Dermis microvascular lymphatic vessel endothelial cell (primary cell): Measurements from ENCODE around the gene ENO2. TPM values are rescaled to one million over a fixed set of nuclear protein-coding genes. Genes with fewer than 3 reads are reported as not detected.

Experiments
- DNase-seq, 2 donors: peaks; one replicate each; pipeline versions ENCODE4 v3.0.0 to v3.0.0-alpha.2; 2010; ENCODE audit warnings: low read depth in 2 of 2
- total RNA-seq: library from RNA; depleted of rRNA; stranded (reverse); fragments of >200 nt; gene quantifications from 2 replicates; pipeline ENCODE4 v1.2.1, GENCODE V29; 2014

ENO2 gene
- total RNA-seq, 1 donor from 2014 or later = 1.0 TPM

DNA sequence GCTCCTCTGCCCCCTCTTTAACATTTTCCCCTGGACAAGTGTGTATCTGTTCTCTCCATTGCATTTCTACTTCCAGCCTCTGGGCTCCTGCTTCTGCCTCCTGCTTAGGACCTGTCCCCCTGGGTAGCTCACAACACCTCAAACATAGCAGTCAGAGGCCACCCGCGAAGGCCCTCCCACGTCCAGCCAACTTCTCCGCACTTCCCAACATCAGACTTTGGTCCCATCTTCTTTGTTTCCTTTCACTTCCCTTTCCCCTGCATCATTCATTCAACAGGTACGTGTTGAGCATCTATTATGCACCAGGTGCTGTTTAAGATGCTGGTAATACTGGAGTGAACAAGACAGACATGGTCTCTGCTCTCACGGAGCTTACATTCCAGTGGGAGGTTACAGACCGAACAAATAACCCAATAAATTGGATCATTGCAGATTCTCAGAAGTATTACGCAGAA, 32.6 kb downstream of the ENO2 start:
- DNase-seq = no peak

DNA sequence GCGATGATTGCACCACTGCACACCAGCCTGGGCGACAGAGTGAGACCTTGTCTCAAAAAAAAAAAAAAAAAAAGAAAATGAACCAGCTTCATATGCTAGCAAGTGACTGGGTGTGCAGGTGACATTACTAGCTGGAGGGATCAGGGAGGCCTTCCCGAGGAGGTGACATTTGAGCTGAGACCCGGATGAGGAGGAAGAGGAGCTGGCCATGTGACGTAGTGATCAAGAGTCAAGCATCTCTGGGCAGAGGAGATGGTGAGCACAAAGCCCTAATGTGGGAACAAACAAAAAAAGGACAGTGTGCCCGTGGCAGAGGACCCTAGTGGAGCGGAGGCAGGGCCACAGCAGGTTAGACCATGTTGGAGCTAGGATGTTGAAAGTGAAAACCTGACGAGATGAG, 33.2 kb downstream of the ENO2 start:
- no peak for DNase-seq

DNA sequence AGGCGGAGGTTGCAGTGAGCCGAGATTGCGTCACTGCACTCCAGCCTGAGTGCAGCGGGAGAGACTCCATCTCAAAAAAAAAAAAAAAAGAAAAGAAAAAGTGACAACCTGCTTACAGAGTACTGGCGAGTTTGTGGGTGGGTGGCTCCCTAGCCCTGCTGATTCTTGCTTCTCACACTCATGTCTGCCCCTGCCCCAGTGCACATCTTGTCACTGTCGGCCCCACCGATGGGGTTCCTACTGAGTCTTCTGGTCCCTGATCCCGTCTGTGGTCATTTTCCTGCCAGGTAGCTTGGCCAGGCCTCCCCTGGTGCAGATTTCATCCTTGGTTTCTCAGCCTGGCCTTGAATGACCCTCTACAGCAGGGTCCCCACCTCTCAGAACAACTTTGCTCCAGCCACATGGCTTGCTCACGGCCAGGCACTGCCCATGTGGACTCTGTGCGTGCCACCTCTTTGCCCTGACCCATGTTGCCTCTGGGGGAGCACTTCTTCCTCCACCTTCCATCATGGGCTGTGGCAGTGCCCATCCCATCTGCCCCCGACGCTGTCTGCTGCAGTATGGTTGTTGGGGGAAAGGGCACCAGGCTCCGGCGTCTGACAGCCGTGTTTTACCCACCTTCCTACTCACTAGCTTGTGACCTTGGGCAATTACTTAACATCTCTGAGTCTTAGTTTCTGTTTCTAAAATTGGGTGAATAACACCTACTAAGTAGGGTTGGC, 34.7 kb downstream of the ENO2 start:
- DNase-seq = no peak

DNA sequence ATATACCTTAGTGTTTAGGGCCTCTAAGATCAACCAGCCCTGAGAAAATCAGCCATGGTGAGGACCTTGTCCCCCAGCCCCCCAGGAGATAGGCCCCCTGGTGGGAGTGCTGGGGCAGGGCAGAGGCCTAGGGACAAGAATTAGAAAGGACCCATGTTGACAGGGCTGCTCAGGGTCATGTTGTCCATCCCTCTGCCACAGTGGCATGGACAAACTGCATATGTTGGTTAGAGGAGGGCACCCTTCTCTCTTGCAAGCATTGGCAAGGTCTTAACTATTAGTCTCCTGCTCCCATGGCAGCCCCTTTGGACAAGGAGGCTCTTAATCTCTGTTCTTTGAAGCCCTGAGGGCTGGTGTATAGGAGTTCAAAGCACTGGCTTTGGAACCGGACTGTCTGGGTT, 36.0 kb downstream of the ENO2 start:
- no peak for DNase-seq

DNA sequence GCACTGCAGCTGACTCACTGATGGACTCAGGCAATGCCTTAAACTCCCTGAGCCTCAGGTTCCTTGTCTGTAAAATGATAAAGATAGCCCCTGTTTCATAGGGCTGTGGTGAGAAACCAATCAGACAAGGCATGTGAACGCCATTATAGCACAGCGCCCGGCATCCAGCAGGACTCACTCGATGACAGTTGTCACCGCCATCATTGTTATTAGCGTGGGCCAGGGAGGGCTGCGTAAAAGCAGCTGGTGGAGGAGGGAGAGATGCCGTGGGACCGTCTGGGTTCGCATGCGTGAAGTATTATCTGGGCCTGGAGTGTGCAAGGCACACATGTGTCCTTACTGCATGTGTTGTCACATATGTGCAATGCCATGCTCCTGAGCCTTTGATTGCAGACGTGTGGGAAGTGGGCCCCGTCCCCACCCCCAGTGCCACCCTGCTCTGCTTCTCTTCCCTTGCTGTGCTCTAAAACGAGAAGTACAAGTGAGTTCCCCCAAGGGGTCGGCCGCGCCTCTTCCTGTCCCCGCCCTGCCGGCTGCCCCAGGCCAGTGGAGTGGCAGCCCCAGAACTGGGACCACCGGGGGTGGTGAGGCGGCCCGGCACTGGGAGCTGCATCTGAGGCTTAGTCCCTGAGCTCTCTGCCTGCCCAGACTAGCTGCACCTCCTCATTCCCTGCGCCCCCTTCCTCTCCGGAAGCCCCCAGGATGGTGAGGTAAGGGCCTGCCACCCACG, 36.6 kb downstream of the ENO2 start, which contains the start of gene PTPN6:
Gene PTPN6 (plus strand): TSS at position 546 of the 730 bp plus-strand sequence. CDS start 157 bp downstream, at position 703.
- no peak for DNase-seq

DNA sequence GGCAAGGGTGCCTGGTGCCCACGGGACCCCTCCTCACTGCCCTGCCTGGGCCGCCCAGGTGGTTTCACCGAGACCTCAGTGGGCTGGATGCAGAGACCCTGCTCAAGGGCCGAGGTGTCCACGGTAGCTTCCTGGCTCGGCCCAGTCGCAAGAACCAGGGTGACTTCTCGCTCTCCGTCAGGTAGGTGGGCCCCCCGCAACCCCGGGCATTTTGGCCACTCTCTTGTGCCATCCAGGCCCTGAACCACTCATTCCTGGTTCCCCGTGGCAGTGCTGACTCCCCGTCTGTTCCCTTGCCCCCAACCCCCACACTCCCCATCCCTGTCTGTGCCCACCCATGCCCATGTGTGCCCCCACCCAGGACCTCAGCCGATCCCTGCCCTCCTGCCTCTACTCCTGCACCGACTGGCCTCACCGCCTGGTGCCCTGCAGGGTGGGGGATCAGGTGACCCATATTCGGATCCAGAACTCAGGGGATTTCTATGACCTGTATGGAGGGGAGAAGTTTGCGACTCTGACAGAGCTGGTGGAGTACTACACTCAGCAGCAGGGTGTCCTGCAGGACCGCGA, 37.3 kb downstream of the ENO2 start:
- no peak for DNase-seq

DNA sequence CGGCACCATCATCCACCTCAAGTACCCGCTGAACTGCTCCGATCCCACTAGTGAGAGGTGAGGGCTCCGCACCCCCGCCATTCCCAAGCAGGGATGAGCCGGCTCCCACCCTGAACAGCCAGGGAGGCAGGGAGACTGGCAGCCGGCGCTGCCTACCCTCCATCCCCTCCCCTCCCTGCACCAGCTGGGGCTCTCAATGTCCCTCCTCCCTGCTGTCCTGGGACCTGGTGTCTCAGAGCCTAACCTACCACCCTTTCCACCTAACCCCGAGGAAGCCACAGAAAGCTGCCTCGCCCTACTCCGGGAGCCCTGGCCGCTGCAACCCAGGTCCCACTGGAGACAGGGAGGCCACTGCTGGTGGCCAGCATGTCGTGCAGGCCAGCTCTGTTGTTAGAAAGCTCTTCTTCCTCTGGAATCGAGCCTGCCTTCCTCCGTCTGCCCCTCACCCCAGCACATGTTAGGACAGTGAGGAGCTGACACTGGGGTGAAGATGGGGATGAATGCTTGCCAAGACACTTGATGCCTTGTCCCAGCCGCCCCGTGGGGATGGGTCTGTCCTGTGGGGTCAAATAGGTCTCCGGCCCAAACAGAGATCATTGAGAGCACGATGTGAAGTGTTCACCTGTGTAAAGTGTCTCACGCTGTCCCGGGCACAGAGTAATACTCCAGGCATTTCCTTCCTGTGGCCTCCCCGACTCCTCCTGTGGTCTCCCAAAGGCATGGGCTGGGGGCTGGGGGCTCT, 37.9 kb downstream of the ENO2 start:
- DNase-seq = no peak

DNA sequence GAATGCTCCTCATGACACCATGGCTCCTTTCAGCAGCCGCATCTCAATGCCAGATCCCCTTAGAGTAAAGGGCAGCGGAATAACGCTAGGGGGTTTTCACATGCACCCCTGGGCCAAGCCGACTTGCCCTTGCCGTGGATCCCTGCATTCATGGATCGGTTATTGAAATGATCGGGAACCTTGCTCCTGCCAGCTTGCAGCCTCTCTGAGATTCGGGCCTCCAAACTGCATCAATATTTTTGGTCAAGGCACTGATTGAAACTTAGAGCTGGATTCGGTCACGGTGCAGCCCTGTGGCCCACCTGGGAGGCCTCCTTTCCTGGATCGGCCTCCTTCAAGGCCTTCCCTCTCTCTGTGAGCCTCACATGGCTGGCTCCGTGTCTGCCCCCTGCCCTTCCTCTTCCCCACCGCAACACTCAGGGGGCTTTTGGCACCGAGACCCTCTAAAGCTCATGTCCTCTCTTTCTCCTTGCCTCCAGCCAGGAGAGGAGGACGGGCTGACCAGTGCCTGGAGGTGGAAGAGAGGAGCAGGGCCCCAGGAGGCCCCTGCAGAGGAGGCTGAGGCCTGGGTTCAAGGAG, 38.6 kb downstream of the ENO2 start:
- no peak for DNase-seq

DNA sequence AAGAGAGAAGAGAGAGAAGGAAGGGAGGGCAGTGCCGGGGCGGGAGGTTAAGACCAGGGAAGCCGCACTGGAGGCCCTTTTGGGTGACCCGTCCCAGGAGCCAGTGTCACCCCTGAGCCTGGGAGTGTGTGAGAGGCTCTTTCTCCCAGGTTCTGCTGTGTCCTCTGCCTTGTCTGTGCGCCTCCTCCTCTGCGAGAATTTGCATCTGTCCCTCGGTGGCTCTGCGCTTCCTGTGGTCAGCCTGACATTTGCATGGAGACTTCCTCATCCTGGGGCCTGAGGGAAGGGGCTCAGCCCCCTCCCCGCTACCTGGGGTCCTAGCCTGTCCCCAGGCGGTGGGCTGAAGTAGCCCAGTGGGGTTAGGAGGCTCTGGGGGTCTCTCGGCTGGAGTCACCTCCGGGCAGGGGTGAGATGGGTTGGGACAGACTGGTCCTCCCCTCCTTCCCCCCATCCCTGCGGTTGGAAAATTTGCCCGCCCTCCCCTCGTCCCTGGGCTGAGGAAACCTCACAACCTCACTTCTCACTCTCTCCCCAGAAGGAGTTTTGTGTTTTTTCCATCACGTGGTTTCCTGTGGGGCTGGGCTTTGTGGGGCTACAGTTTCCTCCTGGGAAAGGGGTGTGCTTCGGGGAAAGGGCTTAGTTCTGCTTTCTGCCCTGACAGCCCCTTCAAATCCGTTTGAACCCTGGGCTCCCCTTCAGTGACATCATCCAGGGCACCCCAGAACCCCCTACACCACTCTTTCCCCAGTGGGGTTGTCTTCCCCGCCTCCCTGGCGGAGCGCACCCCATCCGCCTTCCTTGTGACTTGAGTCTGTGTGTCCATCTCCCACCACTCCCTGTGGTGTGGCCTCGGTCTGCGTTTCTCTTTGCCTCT, 39.3 kb downstream of the ENO2 start:
- DNase-seq = peak in 1 of 2 donors; percentile 24

DNA sequence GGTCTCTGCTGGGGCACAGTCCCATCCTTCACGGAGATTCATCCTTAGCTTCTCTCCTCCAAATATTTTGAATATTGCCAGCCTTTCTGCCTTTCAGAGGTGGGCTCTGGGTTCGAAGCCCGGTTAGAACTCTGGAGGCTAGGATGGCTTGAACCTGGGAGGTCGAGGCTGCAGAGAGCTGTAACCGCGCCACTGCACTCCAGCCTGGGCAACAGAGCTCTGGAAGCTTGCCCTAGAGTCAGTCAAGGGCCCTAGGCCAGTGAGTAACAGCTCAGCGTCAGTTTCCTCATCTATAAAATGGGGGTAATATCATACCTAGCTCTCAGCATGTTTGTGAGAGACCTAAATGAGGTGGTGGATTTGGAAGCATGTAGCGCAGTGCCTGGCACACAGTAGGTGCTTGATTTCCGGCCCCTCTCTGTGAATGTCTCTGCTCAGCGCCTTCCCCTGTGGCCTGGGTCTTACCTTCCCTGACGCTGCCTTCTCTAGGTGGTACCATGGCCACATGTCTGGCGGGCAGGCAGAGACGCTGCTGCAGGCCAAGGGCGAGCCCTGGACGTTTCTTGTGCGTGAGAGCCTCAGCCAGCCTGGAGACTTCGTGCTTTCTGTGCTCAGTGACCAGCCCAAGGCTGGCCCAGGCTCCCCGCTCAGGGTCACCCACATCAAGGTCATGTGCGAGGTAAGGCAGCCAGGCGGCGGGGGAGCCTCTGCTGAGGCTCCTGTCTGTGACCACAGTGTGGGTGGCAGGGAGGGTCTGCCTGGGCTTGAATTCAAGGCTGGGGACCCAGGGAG, 40.1 kb downstream of the ENO2 start:
- no peak for DNase-seq

DNA sequence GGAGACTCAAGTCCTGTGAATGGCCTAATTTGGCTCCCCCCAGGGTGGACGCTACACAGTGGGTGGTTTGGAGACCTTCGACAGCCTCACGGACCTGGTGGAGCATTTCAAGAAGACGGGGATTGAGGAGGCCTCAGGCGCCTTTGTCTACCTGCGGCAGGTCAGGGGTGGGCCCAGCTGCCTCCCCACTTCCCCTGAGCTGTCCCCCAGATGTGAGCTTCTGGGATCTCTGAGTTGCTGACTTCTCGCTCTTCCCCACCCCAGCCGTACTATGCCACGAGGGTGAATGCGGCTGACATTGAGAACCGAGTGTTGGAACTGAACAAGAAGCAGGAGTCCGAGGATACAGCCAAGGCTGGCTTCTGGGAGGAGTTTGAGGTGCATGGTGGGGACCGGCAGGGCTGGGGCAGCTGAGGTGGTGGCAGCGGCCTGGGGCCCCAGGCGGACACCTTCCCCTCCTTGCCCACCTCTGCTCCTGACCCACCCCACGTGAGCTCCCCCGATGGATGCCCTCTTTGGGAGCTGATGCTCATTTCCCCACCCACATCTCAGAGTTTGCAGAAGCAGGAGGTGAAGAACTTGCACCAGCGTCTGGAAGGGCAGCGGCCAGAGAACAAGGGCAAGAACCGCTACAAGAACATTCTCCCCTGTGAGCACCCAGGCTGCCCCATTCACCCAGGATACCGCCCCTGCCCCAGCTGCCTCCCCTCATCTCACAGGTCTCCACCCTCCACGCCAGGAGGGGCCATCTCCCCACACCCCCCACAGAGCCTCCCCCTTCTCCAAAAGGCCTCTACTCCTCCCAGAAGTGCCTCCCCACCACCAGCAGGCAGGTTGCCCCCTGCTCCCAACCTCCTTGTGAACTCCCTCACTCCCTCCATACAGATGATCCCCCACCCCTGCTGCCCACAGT, 41.0 kb downstream of the ENO2 start:
- no peak for DNase-seq

DNA sequence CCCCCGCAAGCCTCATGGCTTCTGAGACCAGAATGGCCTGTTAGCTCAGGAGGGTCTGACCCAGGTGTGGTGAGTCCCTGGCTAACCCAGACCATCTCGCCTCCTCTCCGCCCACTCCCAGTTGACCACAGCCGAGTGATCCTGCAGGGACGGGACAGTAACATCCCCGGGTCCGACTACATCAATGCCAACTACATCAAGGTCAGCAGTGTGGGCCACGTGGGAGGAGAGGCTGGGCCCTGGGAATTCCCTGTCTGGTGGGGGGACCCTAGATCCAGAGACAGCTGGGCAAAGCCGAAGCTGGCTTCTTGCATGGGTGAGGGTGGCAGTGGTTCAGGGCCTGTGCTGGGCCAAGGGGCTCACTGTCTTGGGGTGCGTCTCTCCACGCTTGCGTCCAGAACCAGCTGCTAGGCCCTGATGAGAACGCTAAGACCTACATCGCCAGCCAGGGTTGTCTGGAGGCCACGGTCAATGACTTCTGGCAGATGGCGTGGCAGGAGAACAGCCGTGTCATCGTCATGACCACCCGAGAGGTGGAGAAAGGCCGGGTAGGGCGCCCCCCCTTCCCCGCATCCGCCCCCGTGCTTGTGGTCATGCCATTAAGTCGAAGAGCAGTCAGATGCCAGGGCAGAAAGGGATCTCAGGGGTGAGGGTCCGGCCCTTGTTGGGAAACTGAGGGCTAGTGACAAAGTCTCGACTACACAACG, 41.8 kb downstream of the ENO2 start:
- no peak for DNase-seq

DNA sequence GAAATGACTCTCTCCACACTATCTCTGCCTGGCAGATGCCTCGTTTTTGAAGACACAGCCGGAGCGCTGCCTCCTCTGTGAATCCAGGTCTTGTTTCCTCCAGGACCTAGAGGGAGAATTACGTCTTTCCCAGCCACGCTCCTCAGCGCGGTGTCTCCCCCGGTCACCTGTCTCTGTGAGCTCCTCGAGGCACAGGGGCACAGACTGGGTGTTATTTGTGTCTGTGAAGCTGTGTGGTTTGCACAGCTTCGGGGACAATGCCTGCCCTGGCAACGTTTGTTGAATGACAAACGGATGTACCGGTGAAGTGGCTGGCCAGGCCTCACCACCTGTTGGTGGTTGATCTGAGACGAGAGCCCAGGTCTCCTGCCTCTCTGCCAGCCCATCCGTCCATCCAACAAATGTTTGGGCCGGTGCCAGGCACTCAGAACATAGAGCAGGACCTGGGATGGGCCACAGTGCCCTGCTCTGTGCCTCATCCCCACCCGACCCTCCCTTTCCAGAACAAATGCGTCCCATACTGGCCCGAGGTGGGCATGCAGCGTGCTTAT, 42.8 kb downstream of the ENO2 start:
- DNase-seq = no peak

DNA sequence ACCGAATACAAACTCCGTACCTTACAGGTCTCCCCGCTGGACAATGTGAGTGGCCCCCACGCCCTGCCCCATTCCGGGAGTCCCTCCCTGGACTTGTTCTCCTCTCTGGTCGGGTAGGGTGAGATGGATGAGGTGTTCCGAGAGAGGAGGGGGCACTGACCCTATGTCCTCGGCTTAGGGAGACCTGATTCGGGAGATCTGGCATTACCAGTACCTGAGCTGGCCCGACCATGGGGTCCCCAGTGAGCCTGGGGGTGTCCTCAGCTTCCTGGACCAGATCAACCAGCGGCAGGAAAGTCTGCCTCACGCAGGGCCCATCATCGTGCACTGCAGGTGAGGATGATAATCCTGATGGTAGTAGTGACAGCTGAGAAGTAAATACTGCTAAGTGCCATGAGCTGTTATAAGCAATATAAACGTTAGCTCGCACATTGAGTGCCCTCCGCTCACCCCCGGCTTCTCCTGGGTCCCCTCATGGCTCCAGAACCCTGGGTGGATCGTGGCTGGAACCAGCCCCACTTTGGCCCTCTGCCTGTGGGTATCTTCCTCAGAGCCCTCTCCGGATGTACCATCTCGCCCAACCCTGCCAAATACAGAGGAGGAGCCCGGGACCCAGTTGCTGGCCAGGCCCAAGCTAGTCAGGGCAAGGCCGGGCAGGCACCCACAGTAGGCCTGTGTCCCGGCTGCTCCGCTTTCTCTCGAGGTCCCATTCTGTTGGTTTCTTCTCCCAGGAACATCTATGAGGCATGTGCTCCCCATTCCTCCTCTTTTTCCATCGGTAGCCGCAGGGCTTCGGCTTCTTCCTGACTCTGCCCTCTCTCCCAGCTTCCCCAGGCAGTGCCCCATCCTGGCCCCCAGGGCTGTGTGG, 43.6 kb downstream of the ENO2 start:
- DNase-seq = no peak

DNA sequence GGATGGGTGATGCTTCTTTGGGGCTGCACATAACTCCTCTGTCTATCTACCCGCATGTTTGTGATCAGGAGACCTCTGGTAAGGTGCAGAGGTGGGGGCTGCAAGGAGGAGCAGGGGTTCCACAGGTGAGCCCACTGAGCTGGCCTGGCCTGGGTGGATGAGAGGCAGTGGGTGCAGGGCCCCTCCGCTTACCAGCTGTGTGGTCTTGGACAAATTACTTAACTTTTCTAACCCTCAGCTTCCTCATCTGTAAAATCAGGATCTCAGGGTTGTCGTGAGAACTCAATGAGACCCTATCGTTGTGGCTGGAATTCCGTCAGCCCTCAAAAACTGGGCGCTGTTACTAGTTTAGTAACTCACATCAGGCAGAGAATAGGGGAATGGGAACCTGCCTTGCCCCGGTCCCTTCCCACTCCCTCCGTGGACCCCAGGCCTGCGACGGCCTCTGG, 44.3 kb downstream of the ENO2 start:
- no peak for DNase-seq

DNA sequence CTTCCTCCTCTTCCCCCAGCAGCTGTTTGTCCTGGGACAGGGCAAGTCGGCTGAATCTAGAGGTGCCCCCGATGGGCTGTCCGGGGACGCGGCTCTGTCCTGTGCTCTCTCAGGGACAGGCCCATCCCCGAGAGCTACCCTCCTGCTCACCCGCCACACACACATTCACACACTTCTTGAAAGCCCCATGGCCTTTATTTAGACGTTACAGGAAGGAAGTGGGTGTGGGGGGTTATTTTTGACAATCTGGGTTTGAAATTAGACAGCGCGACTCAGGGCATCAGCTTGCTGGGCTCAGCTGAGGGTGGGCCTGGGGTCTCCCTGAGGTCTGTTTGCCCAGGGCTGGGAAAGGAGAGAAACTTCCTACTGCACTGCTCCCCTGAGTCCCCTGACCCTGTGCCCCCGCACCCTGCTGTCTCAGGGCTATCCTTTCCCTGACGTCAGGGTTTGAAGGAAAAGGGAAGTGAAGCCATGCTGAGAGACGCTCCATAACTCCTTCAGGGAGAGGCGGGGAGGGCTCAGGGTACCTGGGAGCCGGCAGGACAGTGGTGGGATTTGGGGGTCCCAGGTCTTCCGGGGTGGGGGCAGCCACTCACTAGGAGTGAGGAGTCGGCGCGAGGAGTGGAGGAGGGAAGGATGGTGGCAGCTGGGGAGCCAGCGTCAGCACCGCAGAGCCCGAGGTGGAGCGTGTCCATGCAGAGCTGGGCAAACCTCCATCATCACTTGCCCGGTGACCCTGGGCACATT, 44.9 kb downstream of the ENO2 start:
- no peak for DNase-seq
